Measurements from ENCODE around the gene SDK1.

SDK1 gene

GRCh38 chr7:4129481-4130122 lies 828.5 kb downstream of the SDK1 start:
- DNase-seq: no peak

GRCh38 chr7:4131063-4131462 lies 830.0 kb downstream of the SDK1 start:
- no peak for DNase-seq

GRCh38 chr7:4132221-4132620 lies 831.2 kb downstream of the SDK1 start:
- DNase-seq: no peak

GRCh38 chr7:4133491-4134044 lies 832.5 kb downstream of the SDK1 start:
- DNase-seq: no peak

GRCh38 chr7:4134204-4134603 lies 833.2 kb downstream of the SDK1 start:
- no peak for DNase-seq

- DNase-seq: no peak
These were observed 833.6 kb downstream of the SDK1 start for GRCh38 chr7:4134631-4135030.

- no peak for DNase-seq
These were observed 834.2 kb downstream of the SDK1 start for GRCh38 chr7:4135301-4135700.

- DNase-seq: no peak
These were observed 835.0 kb downstream of the SDK1 start for GRCh38 chr7:4136036-4136435.

GRCh38 chr7:4136501-4137110 lies 835.6 kb downstream of the SDK1 start:
- DNase-seq: no peak

- DNase-seq: no peak
These were observed 836.5 kb downstream of the SDK1 start for GRCh38 chr7:4137552-4137951.

GRCh38 chr7:4138866-4139265 lies 837.8 kb downstream of the SDK1 start:
- DNase-seq: no peak

GRCh38 chr7:4139656-4140625 lies 838.9 kb downstream of the SDK1 start:
- no peak for DNase-seq

GRCh38 chr7:4140933-4141332 lies 839.9 kb downstream of the SDK1 start:
- no peak for DNase-seq

GRCh38 chr7:4143006-4143405 lies 842.0 kb downstream of the SDK1 start:
- DNase-seq: no peak

- DNase-seq: no peak
These were observed 842.6 kb downstream of the SDK1 start for GRCh38 chr7:4143511-4144171.

- no peak for DNase-seq
These were observed 843.2 kb downstream of the SDK1 start for GRCh38 chr7:4144172-4144701.

- no peak for DNase-seq
These were observed 843.9 kb downstream of the SDK1 start for GRCh38 chr7:4144811-4145510.

GRCh38 chr7:4145576-4145975 lies 844.5 kb downstream of the SDK1 start:
- DNase-seq: no peak

- DNase-seq: no peak
These were observed 847.0 kb downstream of the SDK1 start for GRCh38 chr7:4147926-4148620.

GRCh38 chr7:4149236-4149635 lies 848.2 kb downstream of the SDK1 start:
- no peak for DNase-seq

- DNase-seq: no peak
These were observed 848.6 kb downstream of the SDK1 start for GRCh38 chr7:4149645-4150044.

Measured in HCEC 1CT (cell line).